Measurements from ENCODE around the gene AK9. TPM values are rescaled to one million over a fixed set of nuclear protein-coding genes. Genes with fewer than 3 reads are reported as not detected.

AK9 gene
- total RNA-seq, 1 experiment from 2014 or later, result 2.3 TPM

DNA sequence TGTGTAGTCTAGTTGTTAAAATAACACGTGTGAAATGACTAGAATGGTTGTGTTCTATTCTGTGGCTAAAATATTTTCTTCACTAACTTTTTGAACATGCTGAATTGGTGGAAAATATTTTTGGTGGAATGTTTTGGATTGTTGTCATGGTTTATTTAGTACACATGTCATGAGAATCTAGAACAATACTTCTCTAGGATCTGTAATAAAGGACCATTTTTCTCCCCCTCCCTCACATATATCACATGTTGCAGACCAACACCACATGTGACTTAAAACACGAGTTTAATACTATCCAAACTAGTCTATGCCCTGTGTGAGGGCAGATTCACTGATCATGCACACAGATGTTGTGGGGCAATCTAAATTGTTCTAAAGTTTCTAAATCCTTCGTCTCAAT, 29.3 kb upstream of the AK9 start:
- TF ChIP-seq POLR2AphosphoS5 (IDR thresholded peaks at IDR 0.05; ENCODE audit: low read depth, low read length) (no peak), SIN3A (IDR thresholded peaks at IDR 0.05; ENCODE audit: borderline replicate concordance, insufficient read depth, low read depth, low read length) (no peak), REST (IDR thresholded peaks at IDR 0.05; ENCODE audit: insufficient read depth in 1 of 2, low read depth in 2 of 2, low read length in 1 of 2) (no peak), CTCF (IDR thresholded peaks at IDR 0.05) (no peak), TCF7L2 (IDR thresholded peaks at IDR 0.05; ENCODE audit: low read depth, low read length) (no peak)
- Histone ChIP-seq H3K36me3 (ENCODE audit: control insufficient read depth, insufficient read depth, low read length) (no peaks in the 10 kb centered on the region), H3K4me1 (ENCODE audit: control insufficient read depth, insufficient read depth, low read length) (no peaks in the 10 kb centered on the region), H3K9me3 (ENCODE audit: control insufficient read depth, insufficient read depth, low read depth, low read length) (no peaks in the 10 kb centered on the region), H3K27me3 (ENCODE audit: control insufficient read depth, insufficient read depth, low read length) (no peaks in the 10 kb centered on the region), H3K4me3 (ENCODE audit: low read depth in 2 of 2, low read length in 2 of 2) (no peak overlapping the region), H3K27ac (ENCODE audit: low read length) (no peak overlapping the region)
- CTCF ChIA-PET, result no interaction called here
- ATAC-seq (no peak), DNase-seq (ENCODE audit: low read depth, low spot score) (no peak)
- intact Hi-C loops (cut with micrococcal nuclease; ENCODE audit: unreplicated experiment), result no loop called here
- no TSS peak for BruUV-seq (replicated peaks)
- in situ Hi-C loops (cut with HindIII; ENCODE audit: low pct_unique_long_range_greater_than_20kb, low sequenced_read_pairs), result loop anchor here (25.0 kb wide), 1 partner anchor 342 kb away; no protein-coding TSS in a partner anchor
- POLR2A ChIA-PET, result no interaction called here

- H3K4me3 ChIP-seq (ENCODE audit: low read depth in 2 of 2, low read length in 2 of 2), result no peak overlapping the region
- no peaks in the 10 kb centered on the region for H3K9me3 ChIP-seq (ENCODE audit: control insufficient read depth, insufficient read depth, low read depth, low read length)
- no peaks in the 10 kb centered on the region for H3K27me3 ChIP-seq (ENCODE audit: control insufficient read depth, insufficient read depth, low read length)
- TF ChIP-seq CTCF (IDR thresholded peaks at IDR 0.05) (no peak), POLR2AphosphoS5 (IDR thresholded peaks at IDR 0.05; ENCODE audit: low read depth, low read length) (no peak), SIN3A (IDR thresholded peaks at IDR 0.05; ENCODE audit: borderline replicate concordance, insufficient read depth, low read depth, low read length) (no peak)
- POLR2A ChIA-PET, result no interaction called here
- H3K27ac ChIP-seq (ENCODE audit: low read length), result no peak overlapping the region
- no peaks in the 10 kb centered on the region for H3K36me3 ChIP-seq (ENCODE audit: control insufficient read depth, insufficient read depth, low read length)
- intact Hi-C loops (cut with micrococcal nuclease; ENCODE audit: unreplicated experiment), result no loop called here
- CTCF ChIA-PET, result interaction anchor here (0.7 kb wide), 1 partner anchor 203 kb away, joined by 9 read pairs; no protein-coding TSS in a partner anchor
- H3K4me1 ChIP-seq (ENCODE audit: control insufficient read depth, insufficient read depth, low read length), result no peaks in the 10 kb centered on the region
- ATAC-seq, result no peak
- DNase-seq (ENCODE audit: low read depth, low spot score), result no peak
- in situ Hi-C loops (cut with HindIII; ENCODE audit: low pct_unique_long_range_greater_than_20kb, low sequenced_read_pairs), result loop anchor here (25.0 kb wide), 1 partner anchor 343 kb away; no protein-coding TSS in a partner anchor
- no TSS peak for BruUV-seq (replicated peaks)
These were observed 28.0 kb upstream of the AK9 start for GRCh38 chr6:109718991-109719390.
